ENCODE measurements around the gene PNLIP.

PNLIP gene

GRCh38 chr10:116587878-116588591 is 42.3 kb downstream of the PNLIP start:
- DNase-seq, result no peak

- DNase-seq, result no peak
Observed at GRCh38 chr10:116588995-116589394, 43.3 kb downstream of the PNLIP start.

GRCh38 chr10:116589926-116590325 is 44.2 kb downstream of the PNLIP start:
- no peak for DNase-seq

GRCh38 chr10:116590590-116591444 is 45.1 kb downstream of the PNLIP start, which contains the start of gene PNLIPRP1:
Gene PNLIPRP1 (plus strand): TSS chr10:116590959. CDS start chr10:116591130, 171 bp downstream.
- DNase-seq, result no peak

DNA sequence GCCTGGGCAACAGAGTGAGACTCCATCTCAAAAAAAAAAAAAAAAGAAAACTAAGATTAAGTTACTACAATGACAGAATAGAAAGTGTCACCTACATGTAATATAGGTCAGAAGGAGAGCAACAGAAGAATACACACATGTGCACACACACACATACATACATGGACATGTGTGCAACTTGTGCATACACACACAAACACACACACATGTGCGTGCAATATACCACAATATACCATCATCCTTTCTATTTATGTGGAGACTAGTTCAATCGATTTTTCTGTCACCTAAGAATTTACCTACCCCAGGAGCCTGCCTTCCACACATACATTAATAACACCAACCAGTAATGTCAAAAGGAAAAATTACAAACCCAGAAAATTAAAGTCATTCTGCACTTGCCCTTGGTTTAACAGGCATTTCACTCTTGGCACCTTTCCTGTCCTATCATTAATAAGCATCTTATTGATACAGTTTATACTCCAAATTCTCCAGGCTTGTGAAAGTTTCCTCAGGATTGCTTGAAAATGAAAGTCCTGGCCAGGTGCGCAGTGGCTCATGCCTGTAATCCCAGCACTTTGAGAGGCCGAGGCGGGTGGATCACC is 47.5 kb downstream of the PNLIP start:
- DNase-seq, result no peak

DNA sequence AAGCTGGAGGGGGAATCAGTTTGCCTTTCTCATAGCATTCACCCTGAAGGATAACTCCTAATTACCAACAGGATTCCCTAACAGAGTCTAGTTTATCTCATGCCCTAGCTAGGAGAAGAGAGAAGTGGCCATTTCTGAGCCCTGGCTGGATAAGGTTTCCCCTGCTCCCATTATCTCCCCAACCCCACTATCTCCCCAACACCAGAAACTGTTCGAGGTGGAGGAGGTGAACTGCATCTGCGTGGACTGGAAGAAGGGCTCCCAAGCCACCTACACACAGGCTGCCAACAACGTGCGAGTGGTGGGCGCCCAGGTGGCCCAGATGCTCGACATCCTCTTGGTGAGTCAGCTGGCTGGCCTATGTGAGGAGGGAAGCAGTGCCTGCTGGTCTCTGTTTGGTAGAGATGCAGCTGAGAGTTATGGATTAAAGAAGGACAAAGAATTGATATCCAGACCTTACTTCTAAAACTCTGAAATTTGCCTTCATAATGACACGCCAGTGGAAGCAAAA is 48.8 kb downstream of the PNLIP start:
- DNase-seq, result no peak

- no peak for DNase-seq
Observed at GRCh38 chr10:116596062-116596461, 50.3 kb downstream of the PNLIP start.

- no peak for DNase-seq
Observed at GRCh38 chr10:116597543-116597942, 51.8 kb downstream of the PNLIP start.

GRCh38 chr10:116598329-116598728 is 52.6 kb downstream of the PNLIP start:
- DNase-seq, result no peak

- no peak for DNase-seq
Observed at GRCh38 chr10:116599991-116600390, 54.3 kb downstream of the PNLIP start.

- no peak for DNase-seq
Observed at GRCh38 chr10:116602648-116603400, 57.1 kb downstream of the PNLIP start.

DNA sequence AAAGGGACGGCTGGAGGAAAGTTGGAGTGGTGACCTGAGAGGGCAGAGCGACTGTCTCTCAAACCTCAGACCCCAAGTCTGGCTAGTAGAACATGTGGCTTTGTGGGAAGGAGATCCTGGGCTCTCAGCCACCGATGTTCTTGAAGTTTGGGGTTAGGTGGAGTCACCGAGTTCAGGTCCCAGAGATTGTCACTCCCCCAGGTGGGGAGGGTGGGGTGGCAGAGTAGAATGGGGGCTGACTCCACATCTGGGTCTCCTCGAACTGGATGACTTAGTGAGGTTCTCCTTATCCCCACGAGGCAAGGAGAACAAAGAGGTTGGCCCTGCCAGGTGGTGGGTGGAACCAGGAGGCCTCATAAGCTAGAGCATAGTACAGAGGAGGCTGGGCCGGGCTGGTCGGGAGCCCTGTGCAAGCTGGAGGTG is 60.3 kb downstream of the PNLIP start:
- no peak for DNase-seq

- no peak for DNase-seq
Observed at GRCh38 chr10:116607336-116607735, 61.6 kb downstream of the PNLIP start.

GRCh38 chr10:116608686-116609594 is 63.2 kb downstream of the PNLIP start:
- no peak for DNase-seq

- DNase-seq, result no peak
Observed at GRCh38 chr10:116610443-116611152, 64.9 kb downstream of the PNLIP start.

DNA sequence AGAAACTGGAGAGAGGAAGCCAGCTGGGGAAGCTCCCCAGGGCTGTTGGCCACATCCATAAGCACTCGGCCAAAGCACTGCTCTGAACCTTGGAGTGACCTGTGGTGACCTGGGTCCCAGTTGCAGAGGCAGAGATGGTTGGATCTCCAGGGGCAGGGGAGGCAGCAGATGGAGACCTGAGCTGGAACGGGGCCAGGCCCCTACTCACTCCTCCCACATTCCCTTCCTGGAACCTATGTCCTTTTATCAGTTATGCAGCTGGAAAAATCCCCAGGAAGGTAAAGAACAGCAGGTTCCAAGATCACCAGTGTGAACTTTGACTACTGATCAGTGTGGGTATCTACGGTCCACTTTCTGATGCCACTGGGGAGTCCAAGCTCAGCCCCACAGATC is 65.4 kb downstream of the PNLIP start:
- DNase-seq, result no peak

DNA sequence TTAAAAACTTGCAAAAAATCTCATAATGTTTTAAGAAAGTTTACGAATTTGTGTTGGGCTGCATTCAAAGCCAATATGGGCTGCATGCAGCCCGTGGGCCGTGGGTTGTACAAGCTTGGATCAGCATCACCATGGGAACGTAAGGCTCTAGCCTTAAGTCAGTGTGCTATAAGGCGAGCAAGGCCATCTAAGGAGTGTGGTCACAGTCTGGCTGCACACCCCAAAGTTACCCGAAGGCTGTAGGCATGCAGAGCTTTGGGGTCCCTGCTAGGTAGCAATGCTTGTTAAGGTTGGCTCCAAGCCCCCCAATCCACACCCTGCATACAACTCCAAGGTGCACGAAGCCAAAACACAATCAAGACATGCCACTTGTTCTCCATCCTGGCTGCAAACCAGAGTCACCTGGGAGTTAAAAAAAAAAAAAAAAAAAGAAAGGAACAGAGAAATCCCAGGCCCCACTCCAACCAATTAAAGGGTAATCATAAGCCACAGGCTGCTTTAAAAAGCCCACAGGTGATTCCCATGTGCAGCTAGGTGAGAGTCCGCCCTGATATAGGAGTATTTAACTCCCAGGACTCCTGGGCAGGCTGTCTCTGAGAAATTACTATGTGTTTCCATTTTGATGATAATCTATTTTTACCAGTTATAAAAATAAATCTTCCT is 66.5 kb downstream of the PNLIP start:
- DNase-seq, result no peak

- no peak for DNase-seq
Observed at GRCh38 chr10:116613471-116613870, 67.7 kb downstream of the PNLIP start.

DNA sequence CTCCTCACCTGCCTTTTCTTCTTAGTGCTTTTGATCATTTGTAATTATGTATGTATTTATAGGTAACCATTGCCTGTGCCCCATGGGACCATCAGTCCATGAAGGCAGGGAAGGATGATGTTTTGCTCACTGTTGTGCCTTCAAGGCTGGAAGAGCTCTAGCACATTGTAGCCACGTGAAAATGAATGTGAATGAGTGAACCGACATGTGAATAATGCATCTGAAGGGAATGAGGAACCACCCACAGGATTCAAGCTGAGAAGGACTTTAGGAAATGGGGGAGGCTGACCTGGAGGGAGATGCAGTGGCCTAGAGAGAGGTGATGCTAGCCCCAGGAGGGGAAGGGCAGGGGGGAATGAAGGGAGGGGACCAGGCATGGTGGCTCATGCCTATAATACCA is 69.1 kb downstream of the PNLIP start:
- no peak for DNase-seq

GRCh38 chr10:116615199-116615776 is 69.6 kb downstream of the PNLIP start:
- no peak for DNase-seq
